DND-41 (cell line): ENCODE results near the gene PHACTR1.

Experiments
- ATAC-seq: fragments of 200-7000 bp; cut with Tn5 transposase; 3 replicates; pipeline ENCODE4 v1.9.1; 2021; ENCODE audit warnings: low read depth; ENCODE audit not compliant: insufficient read depth
- DNase-seq: peaks from one replicate; pipeline ENCODE4 v3.0.0-alpha.2; 2020
- H2AFZ ChIP-seq: 2 replicates; pipeline ENCODE4 v1.6.0; 2012; ENCODE audit warnings: low read depth, low read length
- H3K27ac ChIP-seq: 2 replicates; pipeline ENCODE4 v1.5.1; 2012; ENCODE audit warnings: low read length, inconsistent platforms
- H3K27me3 ChIP-seq: fragments of 200-600 bp; sonication (generic); 2 replicates; pipeline ENCODE4 v1.6.0; 2012; ENCODE audit warnings: low read length, mild to moderate bottlenecking, inconsistent platforms; ENCODE audit not compliant: insufficient read depth, poor library complexity
- H3K36me3 ChIP-seq: 2 replicates; pipeline ENCODE4 v1.5.1; 2012; ENCODE audit warnings: low read length, inconsistent platforms; ENCODE audit not compliant: insufficient read depth
- H3K4me1 ChIP-seq: 2 replicates; pipeline ENCODE4 v1.5.1; 2012; ENCODE audit warnings: mild to moderate bottlenecking, low read length; ENCODE audit not compliant: insufficient read depth
- H3K4me2 ChIP-seq: 2 replicates; pipeline ENCODE4 v1.6.0; 2012; ENCODE audit warnings: mild to moderate bottlenecking, moderate library complexity, low read length, inconsistent platforms; ENCODE audit not compliant: insufficient read depth
- H3K4me3 ChIP-seq, 2 experiments: fragments of 200-600 bp in 1 of 2; shearing (Covaris generic) in 1 of 2; 2 replicates each; pipeline ENCODE4 v1.5.1; 2012 to 2016; ENCODE audit warnings: inconsistent platforms in 2 of 2, low read length in 2 of 2, mild to moderate bottlenecking in 2 of 2, low read depth in 1 of 2, moderate library complexity in 1 of 2
- H3K79me2 ChIP-seq: 2 replicates; pipeline ENCODE4 v1.6.0; 2012; ENCODE audit warnings: low read length, inconsistent platforms; ENCODE audit not compliant: insufficient read depth
- H3K9ac ChIP-seq: 2 replicates; pipeline ENCODE4 v1.6.0; 2012; ENCODE audit warnings: low read depth, mild to moderate bottlenecking, inconsistent platforms, low read length, moderate library complexity
- H3K9me3 ChIP-seq: 2 replicates; pipeline ENCODE4 v1.5.1; 2012; ENCODE audit warnings: low read length, moderate library complexity, mild to moderate bottlenecking, inconsistent platforms; ENCODE audit not compliant: insufficient read depth, severe bottlenecking
- H4K20me1 ChIP-seq: 2 replicates; pipeline ENCODE4 v1.6.0; 2012; ENCODE audit warnings: low read length; ENCODE audit not compliant: insufficient read depth
- EZH2 ChIP-seq: IDR thresholded peaks from 3 replicates; pipeline ENCODE4 v1.6.1; 2012; ENCODE audit warnings: borderline replicate concordance, low read depth, mild to moderate bottlenecking, moderate library complexity, low read length, inconsistent platforms; ENCODE audit not compliant: severe bottlenecking
- TF ChIP-seq, protein P1 (sequence below): IDR thresholded peaks from 2 replicates; pipeline ENCODE4 v1.5.1; 2012; ENCODE audit warnings: borderline replicate concordance, low read length, moderate library complexity, mild to moderate bottlenecking; ENCODE audit not compliant: poor library complexity, severe bottlenecking; ENCODE audit errors: extremely low read depth

The PHACTR1 gene

GRCh38 chr6:12993283-12993898 is 276.8 kb downstream of the PHACTR1 start:
- ATAC-seq (no peak), DNase-seq (no peak)
- H3K4me1 ChIP-seq = no peaks in the 10 kb centered on the region
- no peak for TF ChIP-seq EZH2
- TF ChIP-seq, protein P1, sequence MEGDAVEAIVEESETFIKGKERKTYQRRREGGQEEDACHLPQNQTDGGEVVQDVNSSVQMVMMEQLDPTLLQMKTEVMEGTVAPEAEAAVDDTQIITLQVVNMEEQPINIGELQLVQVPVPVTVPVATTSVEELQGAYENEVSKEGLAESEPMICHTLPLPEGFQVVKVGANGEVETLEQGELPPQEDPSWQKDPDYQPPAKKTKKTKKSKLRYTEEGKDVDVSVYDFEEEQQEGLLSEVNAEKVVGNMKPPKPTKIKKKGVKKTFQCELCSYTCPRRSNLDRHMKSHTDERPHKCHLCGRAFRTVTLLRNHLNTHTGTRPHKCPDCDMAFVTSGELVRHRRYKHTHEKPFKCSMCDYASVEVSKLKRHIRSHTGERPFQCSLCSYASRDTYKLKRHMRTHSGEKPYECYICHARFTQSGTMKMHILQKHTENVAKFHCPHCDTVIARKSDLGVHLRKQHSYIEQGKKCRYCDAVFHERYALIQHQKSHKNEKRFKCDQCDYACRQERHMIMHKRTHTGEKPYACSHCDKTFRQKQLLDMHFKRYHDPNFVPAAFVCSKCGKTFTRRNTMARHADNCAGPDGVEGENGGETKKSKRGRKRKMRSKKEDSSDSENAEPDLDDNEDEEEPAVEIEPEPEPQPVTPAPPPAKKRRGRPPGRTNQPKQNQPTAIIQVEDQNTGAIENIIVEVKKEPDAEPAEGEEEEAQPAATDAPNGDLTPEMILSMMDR = no peak
- no peaks in the 10 kb centered on the region for H3K9me3 ChIP-seq
- H3K9ac ChIP-seq = no peak overlapping the region
- H3K27ac ChIP-seq = no peak overlapping the region
- no peak overlapping the region for H3K4me2 ChIP-seq
- H4K20me1 ChIP-seq = no peaks in the 10 kb centered on the region
- H3K36me3 ChIP-seq = no peaks in the 10 kb centered on the region
- H3K27me3 ChIP-seq = no peaks in the 10 kb centered on the region
- no peaks in the 10 kb centered on the region for H3K79me2 ChIP-seq
- no peak overlapping the region for H2AFZ ChIP-seq
- no peak overlapping the region for H3K4me3 ChIP-seq

DNA sequence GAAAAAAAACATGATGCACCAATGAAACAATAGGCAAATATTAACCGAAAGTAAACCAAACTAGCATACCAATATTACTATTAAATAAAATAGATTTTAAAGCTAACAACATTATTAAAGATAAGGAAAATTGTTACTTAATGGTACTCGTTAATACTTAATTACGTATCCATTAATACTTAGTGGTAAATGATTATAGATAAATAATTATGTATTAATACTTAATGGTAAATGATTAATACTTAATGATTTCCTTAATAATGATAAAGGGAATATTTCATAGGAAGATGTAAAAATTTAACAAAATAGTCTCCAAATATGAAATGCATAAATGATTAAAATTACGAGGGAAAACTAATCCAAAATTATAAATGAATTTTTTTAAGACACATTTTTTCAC is 278.9 kb downstream of the PHACTR1 start:
- no peaks in the 10 kb centered on the region for H3K79me2 ChIP-seq
- H3K9ac ChIP-seq = no peak overlapping the region
- no peak for ATAC-seq
- no peak for TF ChIP-seq EZH2
- TF ChIP-seq, protein P1 = no peak
- no peaks in the 10 kb centered on the region for H3K36me3 ChIP-seq
- no peaks in the 10 kb centered on the region for H3K27me3 ChIP-seq
- no peaks in the 10 kb centered on the region for H4K20me1 ChIP-seq
- H3K4me2 ChIP-seq = no peak overlapping the region
- DNase-seq = no peak
- no peak overlapping the region for H3K4me3 ChIP-seq
- H2AFZ ChIP-seq = no peak overlapping the region
- no peaks in the 10 kb centered on the region for H3K9me3 ChIP-seq
- no peaks in the 10 kb centered on the region for H3K4me1 ChIP-seq
- no peak overlapping the region for H3K27ac ChIP-seq

DNA sequence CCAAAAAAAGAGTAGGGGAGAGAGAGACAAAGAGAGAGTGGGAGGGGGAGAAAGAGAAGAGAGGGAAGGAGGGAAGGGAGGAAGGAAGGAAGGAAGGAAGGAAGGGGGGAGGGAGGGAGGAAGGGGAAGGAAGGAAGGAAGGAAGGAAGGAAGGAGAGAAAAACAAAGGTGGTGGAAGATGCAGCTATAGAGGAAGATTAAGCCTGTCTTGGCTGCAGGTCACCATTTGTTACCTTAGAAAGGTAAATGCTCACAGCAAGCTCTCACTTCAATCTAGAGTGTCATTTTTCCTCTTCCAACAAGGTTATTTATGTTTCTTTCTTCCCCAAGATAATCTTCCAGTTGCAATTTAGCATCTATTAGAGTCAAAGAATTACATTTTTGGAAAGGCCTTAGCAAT is 284.0 kb downstream of the PHACTR1 start:
- DNase-seq (no peak), ATAC-seq (no peak)
- Histone ChIP-seq H3K36me3 (no peaks in the 10 kb centered on the region), H3K27ac (no peak overlapping the region), H3K4me1 (no peaks in the 10 kb centered on the region), H3K27me3 (no peaks in the 10 kb centered on the region), H3K9me3 (no peaks in the 10 kb centered on the region), H3K4me3 (no peak overlapping the region), H3K4me2 (no peak overlapping the region), H2AFZ (no peak overlapping the region), H3K79me2 (no peaks in the 10 kb centered on the region), H3K9ac (no peak overlapping the region), H4K20me1 (no peaks in the 10 kb centered on the region)
- TF ChIP-seq, protein P1 = no peak
- TF ChIP-seq EZH2 = no peak
